Cortex of kidney (tissue), 1 donor: Measurements from ENCODE around the gene ATP8A1.
"Not testable (repeated sequence)": the region's sequence is repeated elsewhere in the genome, so short reads cannot be mapped to it uniquely, and the experiment has no call there.

ENCODE experiments used
- DNase-seq: peaks from one replicate; lab custom pipeline; 2025; lab: John Stamatoyannopoulos, UW

Gene ATP8A1

DNA sequence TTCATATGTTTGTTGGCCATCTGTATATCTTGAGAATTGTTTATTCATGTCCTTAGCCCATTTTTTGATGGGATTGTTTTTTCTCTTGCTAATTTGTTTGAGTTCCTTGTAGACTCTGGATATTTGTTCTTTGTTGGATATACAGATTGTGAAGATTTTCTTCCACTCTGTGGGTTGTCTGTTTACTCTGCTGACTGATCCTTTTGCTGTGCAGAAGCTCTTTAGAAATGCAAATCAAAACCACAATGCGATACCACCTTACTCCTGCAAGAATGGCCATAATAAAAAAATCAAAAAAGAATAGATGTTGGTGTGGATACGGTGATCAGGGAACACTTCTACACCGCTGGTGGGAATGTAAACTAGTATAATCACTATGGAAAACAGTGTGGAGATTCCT, 189.1 kb downstream of the ATP8A1 start:
- DNase-seq: not testable (repeated sequence)

DNA sequence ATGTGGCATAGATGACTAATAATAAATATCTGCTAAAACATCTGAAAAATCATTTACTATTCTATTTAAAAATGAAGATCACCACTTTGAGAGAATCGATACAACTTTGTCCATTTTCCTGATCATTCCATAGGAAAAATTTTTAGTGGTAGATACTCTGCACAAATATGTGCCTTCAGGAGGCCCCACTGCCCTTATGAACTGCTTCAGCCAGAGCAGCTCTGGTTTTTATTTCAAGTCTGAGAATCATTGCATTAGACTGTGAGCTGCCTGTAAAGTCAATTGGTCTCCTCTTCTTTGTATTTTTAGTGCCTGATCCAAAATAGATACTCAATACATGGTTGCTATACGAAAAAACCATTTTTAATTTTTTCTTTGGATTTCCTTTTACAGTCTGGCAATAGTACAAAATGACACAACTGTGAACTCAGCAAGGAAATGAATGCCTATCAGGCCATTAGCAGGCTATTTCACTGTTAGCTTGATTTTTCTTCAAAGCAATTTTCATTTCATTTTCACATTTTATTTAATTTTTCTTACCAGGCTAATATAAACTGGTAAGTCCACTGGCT, 190.5 kb downstream of the ATP8A1 start:
- DNase-seq: no peak

DNA sequence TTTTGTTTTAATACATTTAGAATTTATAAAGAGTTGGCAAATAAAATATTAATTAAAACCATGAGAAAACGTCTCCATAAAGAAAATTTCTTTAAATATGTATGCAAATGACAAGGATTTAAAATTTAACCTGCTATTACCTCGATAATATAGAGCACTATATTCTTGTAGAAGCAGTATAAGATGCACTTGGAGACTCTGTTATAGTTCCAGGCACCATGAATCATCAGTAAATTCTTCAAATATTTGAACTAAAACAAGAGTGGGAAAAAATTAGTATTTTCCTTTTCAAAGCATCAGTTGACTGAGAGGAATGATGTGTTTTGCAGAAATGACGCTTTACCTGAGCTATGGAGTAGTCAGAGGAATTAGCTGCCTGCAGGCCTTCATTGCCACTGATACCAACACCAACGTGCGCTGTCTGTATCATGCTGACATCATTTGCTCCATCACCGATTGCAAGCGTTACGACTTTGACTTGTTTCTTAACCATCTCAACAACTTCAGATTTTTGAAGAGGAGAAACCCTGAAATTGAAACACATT, 192.3 kb downstream of the ATP8A1 start:
- no peak for DNase-seq

DNA sequence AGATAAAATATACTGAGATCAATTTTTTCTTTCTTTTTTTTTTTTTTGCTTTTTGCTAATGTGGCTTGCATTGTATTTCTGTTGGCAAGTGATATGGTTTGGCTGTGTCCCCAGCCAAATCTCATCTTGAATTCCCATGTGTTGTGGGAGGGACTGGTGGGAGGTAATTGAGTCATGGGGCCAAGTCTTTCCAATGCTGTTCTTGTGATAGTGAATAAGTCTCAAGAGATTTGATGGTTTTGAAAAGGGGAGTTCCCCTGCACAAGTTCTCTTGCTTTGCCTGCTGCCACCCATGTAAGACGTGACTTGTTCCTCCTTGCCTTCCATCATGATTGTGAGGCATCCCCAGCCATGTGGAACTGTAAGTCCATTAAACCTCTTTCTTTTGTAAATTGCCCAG, 195.7 kb downstream of the ATP8A1 start:
- DNase-seq: not testable (repeated sequence)

DNA sequence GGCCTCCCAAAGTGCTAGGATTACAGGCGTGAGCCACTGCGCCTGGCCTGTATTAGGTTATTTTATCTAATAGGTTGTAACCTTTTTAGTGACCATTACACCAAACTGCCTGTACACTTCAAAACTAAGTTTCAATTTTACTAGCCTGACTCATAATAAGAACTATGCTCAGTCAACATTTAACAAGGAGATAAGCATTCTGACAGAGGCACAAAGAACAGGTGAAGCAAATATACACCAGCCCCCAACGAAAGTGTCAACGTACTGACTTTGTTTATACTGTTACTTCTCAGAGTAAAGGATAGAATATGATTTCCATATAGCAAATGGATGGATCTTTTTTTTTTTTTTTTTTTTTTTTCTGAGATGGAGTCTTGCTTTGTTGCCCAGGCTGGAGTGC, 196.9 kb downstream of the ATP8A1 start:
- DNase-seq: no peak

DNA sequence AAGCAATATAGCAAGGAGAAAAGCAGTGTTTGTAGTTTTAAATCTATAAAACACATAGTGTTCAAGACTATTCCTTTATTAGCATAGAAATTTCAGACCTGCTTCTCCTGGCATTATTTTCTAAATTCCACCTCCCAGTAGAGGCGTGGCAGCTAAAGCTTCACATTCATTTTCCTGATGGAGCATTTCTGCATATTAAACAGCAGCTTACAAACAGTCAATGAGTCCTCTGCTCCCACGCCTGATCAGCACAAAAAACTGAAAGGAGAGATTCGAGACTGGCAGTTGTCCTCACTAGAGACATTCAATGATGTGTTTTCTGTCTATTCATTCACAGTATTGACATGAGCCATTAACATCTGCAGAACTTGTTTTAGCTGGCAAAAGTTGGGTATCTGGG, 198.2 kb downstream of the ATP8A1 start:
- no peak for DNase-seq

DNA sequence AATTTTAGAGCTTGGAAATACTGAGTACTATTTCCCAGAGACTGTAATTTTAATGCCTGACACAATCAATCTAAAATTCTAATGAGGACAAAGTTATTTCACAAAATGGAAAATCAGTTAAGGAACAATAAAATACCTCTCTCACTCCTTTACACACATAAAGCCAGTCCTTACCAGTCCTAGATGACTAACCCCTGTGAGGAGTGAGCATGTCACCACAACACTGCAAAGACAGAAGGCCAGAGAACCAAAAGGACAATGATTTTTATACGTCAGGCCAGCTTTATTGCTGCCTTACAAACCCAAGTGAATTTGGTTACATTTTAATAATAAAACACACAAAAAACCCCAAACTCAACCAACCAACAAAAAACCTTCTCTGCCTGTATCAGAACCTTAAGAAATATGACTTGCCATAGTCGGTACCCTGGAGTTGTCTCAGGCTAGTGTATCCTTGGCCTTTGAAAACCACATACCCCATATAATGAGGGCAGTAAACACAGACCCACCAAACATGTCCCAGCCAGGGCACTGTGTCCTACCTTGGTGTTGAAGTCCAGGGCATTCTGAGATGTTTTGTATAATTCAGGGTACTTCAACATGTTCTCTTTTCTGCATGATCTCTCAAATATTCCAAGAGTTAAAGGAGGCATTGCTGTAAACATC, 202.0 kb downstream of the ATP8A1 start:
- DNase-seq: no peak

DNA sequence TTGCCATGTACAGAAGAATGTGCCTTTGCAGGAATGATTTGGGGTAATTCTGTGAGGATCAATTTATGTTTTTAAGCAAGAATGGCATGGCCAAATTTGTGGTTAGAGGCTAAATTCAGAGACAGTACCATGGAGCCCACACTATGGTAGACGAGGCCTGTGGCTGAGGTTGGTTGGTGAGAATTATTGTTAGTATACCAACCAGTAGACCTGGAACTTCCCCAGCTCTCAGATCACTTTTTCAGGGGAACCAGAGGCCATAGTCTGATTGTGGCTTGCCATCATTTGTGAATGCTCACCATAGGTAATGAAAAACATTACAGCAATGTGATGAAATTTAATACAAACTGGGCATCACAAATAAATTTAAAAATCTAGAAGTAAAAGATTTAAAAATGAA, 203.3 kb downstream of the ATP8A1 start:
- no peak for DNase-seq

DNA sequence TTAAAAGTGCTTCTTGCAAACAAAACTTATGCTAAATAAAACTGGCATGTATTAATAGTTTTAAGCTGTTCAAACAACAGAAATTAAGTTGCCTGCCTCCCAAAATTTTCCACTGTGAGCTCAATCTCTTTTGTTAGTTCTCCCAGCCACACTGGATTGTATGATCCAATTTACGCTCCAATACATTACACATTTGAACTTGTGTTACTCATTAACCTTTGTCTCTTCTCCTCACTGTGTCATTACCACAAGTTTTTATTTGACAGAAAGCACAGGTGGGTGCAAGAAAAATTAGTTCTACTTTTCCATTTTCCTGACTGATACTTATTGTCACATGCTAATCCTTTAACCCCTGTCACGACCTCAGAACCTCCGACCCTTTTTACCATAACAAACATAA, 204.1 kb downstream of the ATP8A1 start:
- no peak for DNase-seq

DNA sequence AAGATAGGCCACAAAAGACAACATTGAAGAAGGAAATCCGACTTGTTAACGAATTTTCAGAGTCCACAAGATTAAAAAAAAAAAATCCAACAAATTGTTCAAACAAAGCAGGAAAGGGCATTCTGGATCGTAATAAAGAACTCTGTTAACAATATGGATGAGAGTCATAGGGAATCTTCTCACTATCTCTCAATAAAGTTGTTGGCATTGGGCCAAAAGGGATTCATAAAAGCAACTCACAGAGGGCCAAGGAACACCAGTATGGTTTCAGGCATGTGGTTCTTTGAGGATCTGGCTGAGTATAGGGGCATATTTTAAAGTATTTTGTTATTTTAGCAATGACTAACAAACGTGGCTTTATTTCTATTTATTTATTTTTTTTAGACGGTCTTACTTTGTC, 210.1 kb downstream of the ATP8A1 start:
- DNase-seq: no peak

DNA sequence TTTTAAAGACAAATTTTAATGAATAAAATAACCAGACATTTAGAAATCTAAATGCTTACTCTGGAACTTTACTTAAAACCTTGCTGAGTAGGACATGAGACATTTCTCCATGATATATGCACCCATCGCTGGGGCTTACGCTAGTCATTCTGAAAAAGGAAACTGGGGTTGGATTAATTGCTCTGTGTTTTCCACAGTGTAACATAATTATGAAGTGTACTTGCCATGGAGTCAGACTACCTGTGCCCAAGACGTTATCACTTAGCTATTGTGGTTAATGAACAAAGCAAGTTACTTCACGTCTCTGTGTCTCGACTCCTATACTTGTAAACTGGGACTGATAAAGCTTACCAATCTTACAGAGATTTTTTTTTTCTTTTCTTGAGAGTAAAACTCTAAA, 211.9 kb downstream of the ATP8A1 start:
- no peak for DNase-seq

DNA sequence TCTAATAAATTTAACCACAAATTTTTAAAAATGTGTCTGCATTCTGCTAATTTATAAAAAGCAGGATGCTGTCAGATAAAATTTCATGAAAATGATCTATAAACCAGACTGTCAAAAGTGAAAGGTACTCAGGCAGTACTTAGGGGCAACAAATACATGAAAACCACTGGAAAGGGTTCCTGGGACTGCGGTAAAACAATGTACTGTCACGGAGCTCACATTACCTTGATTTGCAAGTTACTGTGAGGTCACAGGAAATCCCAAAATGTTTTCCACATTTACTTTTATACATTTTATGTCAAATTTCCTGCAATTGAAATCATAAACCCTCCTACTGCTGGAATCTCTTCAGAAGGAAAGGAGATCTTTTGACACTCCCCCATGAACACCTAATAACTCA, 214.3 kb downstream of the ATP8A1 start:
- DNase-seq: no peak

DNA sequence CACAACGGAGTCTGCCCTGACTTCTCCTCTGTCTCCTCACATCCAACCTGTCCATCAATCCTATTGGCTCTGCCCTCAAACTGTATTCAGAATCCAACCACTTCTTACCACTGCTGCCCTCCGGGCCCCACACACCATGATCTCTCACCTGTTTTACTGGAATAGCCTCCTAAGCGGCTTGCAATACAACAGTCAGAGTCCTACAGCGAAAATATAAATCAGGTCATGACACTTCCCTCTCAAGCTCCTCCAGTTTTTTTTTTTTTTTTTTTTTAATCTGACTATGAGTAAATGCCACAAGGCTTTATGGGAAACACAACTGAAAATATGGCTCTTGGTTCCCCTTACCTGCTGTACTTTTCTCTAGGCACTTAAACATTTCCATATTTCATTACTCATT, 216.8 kb downstream of the ATP8A1 start:
- DNase-seq: no peak

DNA sequence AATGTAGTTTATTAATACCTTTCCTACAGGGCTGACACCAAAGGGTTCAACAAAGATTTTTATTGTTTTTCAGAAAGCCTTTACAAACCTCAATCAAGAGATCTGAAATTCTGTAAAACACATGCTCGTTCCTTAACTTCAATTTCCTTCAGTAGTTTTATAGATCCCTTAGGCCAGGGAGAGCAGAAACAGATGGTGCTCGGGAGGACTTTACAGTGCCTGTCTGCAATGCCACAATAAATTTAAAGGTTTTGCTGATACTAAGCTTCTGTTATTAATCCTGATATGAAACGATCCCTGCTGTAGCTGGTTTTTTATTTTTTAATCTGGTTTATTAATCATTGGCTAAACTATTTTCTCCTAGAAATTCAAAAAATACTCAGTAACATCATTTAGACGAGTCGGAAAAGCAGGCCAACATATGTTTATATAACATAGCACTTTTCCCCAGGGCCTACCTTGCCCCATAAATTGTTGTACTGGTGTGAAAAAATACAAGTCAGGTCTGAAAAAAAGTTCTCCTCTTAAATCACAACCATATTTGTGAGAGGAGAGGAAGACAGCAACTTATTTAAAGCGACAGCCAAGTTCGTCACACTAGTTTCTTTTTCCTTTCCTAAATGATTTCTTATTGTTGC, 219.9 kb downstream of the ATP8A1 start:
- no peak for DNase-seq

DNA sequence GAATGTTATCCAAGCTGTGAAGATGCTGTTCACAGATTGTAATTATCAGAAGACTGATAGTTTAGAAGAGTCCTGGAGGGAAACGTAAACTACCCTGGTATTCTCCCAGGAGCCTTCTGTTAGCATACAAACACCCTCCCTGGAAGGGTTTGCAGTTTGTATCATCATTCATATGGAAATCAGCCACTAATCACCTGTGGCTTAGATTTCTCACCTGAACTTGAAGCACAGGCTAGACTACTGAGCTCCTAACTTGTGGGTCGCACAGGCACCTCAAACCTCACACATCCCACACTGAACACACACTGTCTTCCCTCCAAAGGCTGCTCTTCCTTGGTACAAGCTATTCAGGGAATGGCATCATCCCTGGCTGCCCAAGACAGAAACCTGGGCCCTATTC, 228.9 kb downstream of the ATP8A1 start:
- no peak for DNase-seq

DNA sequence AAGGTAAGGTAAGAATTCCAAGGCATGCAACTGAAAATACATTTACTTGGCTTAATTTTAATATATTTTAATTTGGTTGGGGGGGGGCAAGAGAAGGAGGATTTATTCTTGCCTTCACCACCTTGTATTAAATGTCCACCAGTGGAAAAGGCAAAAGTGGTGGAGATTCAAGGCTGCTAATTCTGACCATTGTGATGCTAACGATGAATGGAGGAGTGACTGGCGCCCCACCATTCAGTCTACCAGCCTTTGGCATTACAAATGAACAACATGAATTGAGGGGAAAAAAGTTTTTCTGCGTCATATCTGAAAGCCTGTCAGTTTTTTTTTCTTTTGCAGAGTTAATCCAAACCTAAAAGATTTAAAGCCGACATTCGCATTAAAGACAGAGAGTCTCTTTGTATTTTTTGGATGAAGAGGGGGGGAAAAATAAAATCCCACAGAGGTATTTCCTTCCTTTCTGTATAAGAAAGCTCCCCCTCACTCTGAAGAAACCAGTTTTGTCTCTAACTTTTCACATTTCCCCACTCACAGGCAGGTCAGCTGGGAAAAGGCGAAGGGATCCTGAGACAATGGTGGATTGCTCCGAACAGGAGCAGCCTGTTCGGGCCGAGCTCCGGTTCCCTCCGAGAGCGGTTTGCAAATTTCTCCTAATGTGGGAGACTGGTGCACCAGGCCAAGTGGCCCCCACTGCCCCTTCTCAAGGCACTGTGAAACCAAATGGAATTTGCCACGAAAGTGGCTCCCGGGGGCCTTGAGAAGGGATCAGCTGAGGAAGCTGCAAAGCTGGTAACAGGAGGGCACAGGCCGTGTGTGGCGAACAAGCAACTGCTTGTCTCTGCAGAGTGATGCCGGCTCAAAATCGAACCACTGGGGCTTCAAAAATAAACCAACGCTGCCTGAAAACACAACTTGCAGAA, 231.5 kb downstream of the ATP8A1 start:
- DNase-seq: no peak

DNA sequence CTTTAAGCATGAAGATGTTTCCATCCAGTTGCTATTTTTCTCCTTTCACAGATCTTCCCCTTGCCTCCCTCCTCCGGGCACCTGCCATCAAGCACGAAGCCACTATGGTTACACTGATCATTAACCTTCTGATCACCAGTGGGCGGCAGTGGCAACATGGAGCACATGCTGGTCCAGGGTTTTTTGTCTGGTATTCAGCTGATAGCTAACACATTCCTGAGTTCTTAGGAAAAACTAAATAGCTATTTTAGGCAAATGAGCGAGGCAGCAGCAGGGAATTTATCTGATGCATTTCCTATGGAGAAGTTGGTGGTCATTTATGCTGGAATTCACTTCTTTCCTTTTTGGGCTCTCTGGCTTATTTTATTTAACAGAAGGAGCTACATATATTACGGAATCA, 236.8 kb downstream of the ATP8A1 start:
- no peak for DNase-seq

DNA sequence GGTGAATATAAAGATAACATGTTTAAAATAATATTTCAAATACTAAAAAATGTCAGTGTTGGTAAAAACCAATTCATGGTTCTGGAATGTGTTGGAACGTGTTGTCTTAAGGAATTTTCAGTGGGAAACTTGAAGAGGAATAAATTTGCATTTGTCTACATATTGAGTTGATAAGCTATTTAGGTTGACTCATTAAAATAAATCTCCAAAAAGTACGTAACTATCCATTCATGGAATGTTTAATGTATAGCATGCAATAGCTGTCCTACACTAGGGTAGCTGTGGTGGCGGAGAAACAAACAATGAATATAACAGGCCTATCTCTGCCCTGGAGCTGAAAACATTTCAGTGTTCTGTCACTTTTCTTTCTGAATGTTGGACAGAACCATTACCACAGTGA, 239.4 kb downstream of the ATP8A1 start:
- DNase-seq: no peak

DNA sequence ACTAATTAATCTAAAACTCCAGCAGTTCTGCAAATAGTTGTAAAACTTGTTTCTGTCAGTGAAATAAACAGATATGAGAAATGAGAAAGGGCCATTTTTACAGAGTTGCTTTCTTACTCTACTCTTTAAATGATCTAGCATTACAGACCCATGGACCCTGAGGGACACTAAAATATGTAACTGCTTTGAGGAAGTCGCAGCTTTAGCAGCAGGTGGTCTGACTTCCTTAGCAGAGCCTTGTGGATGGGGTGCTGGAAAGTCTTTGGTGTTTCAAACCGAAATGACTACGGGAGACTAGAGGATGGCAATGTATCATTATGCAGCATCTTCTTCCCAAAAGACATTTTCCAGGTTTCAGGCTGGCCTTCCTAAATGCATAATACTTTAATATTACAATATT, 240.9 kb downstream of the ATP8A1 start:
- no peak for DNase-seq

DNA sequence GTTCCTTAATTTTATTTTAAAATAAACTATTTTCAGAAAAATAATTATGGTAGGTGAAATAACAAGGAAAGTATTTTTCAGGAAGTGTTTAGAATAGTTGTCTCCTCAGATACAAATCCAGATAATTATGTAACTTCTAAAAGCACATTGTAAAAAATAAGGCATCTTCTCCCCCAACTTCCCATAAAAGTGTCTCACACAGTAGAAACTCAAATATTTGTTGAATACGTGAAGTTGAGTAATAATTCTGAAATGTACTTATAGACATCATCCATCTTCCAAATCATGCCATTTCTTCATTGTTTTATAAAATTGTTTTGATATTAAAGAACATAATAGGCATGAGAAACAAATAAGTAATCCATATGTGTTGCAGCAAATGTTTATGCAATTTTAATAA, 241.6 kb downstream of the ATP8A1 start:
- DNase-seq: no peak

DNA sequence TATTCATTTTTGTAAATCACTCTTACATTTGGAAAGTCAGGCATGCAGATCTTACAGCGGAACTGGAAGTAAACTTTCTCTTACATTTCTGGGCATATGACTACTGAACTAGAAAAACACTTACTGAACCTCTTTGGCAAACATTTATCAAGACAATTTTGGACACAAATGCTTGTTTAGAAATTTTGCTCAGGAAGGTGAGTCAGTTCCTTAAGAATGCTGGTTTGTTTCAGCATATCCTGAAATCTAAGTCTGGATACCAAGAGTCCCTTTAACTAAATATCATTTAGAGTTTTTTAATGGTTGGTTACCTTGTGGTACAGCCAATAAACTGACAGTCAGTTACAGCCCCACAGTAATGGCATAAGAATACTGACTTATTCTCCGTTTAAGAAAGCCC, 244.7 kb downstream of the ATP8A1 start:
- DNase-seq: no peak

DNA sequence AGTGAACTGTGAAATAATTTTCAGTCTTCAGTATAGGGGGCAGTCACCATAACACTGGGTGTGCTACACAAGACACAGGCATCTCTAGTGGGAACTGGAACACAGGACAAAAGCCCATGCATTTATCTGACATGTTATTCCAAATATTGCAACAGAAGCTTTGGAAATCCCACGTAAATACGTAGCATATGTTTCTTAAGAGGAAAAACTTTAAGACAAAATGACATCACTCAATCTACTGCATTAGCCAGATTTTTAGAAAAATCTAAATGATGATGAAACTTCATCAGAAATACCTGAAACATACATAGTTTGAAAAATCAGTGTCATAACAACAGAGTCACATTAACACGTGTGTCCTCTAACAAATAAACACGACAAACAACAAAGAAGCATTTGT, 245.1 kb downstream of the ATP8A1 start:
- no peak for DNase-seq
